HepG2 (cell line): ENCODE measurements around the gene C1orf21.

Source experiments
- GMEB1 ChIP-seq: sonication (generic); formaldehyde crosslinking; IDR thresholded peaks from 2 replicates; pipeline ENCODE4 v1.5.1; 2020; ENCODE audit warnings: missing genetic modification reagents, mild to moderate bottlenecking, borderline replicate concordance
- TF ChIP-seq, protein P1 (sequence below): sonication (generic); formaldehyde crosslinking; IDR thresholded peaks from 2 replicates; pipeline ENCODE4 v1.9.0; 2021; ENCODE audit warnings: missing genetic modification reagents, borderline replicate concordance

DNA sequence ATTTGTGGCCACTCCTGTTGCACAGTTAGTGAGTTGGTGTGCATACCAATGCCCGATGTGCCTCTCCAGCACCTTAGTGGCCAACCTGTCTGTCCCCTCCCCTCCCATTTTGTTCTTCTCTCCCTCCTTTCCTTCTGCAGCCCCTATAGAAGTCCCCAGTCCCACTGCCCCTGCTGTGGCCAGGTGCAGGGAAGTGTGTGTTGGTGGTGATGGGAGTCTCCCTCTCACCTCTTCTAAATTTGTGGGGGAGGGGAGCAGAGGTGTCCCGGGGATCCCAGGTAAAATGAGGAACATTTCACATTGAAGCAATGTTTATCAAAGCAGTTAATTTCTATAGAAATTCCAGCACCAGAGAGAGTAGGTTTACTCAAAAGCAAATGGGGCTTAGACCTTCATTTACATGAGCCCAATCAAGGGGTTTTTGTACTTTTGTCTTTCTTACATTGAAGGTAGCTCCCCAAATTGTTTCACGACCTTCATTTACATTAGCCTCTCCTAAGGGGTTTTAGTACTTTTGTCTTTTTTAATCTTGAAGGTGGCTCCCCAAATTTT, 3.0 kb upstream of the C1orf21 start:
- TF ChIP-seq GMEB1 (CRISPR knock-in tag) = no peak
- TF ChIP-seq, protein P1, sequence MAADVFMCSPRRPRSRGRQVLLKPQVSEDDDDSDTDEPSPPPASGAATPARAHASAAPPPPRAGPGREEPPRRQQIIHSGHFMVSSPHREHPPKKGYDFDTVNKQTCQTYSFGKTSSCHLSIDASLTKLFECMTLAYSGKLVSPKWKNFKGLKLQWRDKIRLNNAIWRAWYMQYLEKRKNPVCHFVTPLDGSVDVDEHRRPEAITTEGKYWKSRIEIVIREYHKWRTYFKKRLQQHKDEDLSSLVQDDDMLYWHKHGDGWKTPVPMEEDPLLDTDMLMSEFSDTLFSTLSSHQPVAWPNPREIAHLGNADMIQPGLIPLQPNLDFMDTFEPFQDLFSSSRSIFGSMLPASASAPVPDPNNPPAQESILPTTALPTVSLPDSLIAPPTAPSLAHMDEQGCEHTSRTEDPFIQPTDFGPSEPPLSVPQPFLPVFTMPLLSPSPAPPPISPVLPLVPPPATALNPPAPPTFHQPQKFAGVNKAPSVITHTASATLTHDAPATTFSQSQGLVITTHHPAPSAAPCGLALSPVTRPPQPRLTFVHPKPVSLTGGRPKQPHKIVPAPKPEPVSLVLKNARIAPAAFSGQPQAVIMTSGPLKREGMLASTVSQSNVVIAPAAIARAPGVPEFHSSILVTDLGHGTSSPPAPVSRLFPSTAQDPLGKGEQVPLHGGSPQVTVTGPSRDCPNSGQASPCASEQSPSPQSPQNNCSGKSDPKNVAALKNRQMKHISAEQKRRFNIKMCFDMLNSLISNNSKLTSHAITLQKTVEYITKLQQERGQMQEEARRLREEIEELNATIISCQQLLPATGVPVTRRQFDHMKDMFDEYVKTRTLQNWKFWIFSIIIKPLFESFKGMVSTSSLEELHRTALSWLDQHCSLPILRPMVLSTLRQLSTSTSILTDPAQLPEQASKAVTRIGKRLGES = no peak
